ENCODE data around the gene DDX17. TPM values are rescaled to one million over a fixed set of nuclear protein-coding genes. Genes with fewer than 3 reads are reported as not detected.

Gene DDX17
- total and polyA plus RNA-seq, 8 donors, result 164 to 331 (median 206) TPM

- H3K4me3 ChIP-seq, result no peak overlapping the region
- H3K27me3 ChIP-seq, result no peaks in the 10 kb centered on the region
- H3K4me1 ChIP-seq, result no peaks in the 10 kb centered on the region
- no peaks in the 10 kb centered on the region for H3K9me3 ChIP-seq
- intact Hi-C loops (cut with DNase I), result no loop called here
- no peak overlapping the region for H3K27ac ChIP-seq
- H3K36me3 ChIP-seq, result no peaks in the 10 kb centered on the region
- TF ChIP-seq CTCF (IDR thresholded peaks at IDR 0.05), result no peak
- WGBS, 2 donors, result 82 to 86% methylated on average over 15 of the region's 15 CpGs
- no peak for FAIRE-seq
- ATAC-seq, result no peak
- no peak for DNase-seq
Observed at GRCh38 chr22:38436629-38437395, 69.3 kb downstream of the DDX17 start.

- no peak for FAIRE-seq
- Histone ChIP-seq H3K4me1 (no peaks in the 10 kb centered on the region), H3K36me3 (no peaks in the 10 kb centered on the region), H3K4me3 (no peak overlapping the region), H3K27me3 (no peaks in the 10 kb centered on the region), H3K9me3 (no peaks in the 10 kb centered on the region), H3K27ac (no peak overlapping the region)
- no peak for ATAC-seq
- 51 to 62% methylated on average over 4 of the region's 4 CpGs for WGBS, 2 donors
- TF ChIP-seq CTCF (IDR thresholded peaks at IDR 0.05), result no peak
- intact Hi-C loops (cut with DNase I), result no loop called here
- DNase-seq, result no peak
Observed at GRCh38 chr22:38435965-38436364, 70.1 kb downstream of the DDX17 start.

GRCh38 chr22:38435010-38435409, 71.1 kb downstream of the DDX17 start:
- no peak for TF ChIP-seq CTCF (IDR thresholded peaks at IDR 0.05)
- no peak overlapping the region for H3K27ac ChIP-seq
- no peak overlapping the region for H3K4me3 ChIP-seq
- no peaks in the 10 kb centered on the region for H3K27me3 ChIP-seq
- H3K4me1 ChIP-seq, result no peaks in the 10 kb centered on the region
- no peak for ATAC-seq
- WGBS, 2 donors, result 56 to 65% methylated on average over 4 of the region's 4 CpGs
- H3K36me3 ChIP-seq, result no peaks in the 10 kb centered on the region
- no peaks in the 10 kb centered on the region for H3K9me3 ChIP-seq
- intact Hi-C loops (cut with DNase I), result no loop called here
- FAIRE-seq, result no peak
- DNase-seq, result no peak

GRCh38 chr22:38433871-38434270, 72.2 kb downstream of the DDX17 start:
- Histone ChIP-seq H3K4me3 (no peak overlapping the region), H3K36me3 (no peaks in the 10 kb centered on the region), H3K9me3 (no peaks in the 10 kb centered on the region), H3K27me3 (no peaks in the 10 kb centered on the region), H3K27ac (no peak overlapping the region), H3K4me1 (no peaks in the 10 kb centered on the region)
- ATAC-seq (no peak), DNase-seq (no peak), FAIRE-seq (no peak)
- intact Hi-C loops (cut with DNase I), result no loop called here
- TF ChIP-seq CTCF (IDR thresholded peaks at IDR 0.05), result no peak
- WGBS, 2 donors, result 55 to 65% methylated on average over 8 of the region's 8 CpGs

Other genes starting within 250 kb of the DDX17 start
- 10 to 100 TPM; 11.6 to 30.5 (median 18.6) TPM for gene TMEM184B, start 233.3 kb downstream of the DDX17 start, total RNA-seq
- 10 to 100 TPM; 17.0 to 24.4 TPM for gene TMEM184B, start 233.3 kb downstream of the DDX17 start, polyA plus RNA-seq
- gene CSNK1E, start 188.9 kb downstream of the DDX17 start, total RNA-seq, result 10 to 100 TPM; 52.7 to 94.2 (median 57.7) TPM
- 100 to 1,000 TPM in 1 of 2 donors, 10 to 100 TPM in 1; 87.2 to 115 TPM for gene CSNK1E, start 188.9 kb downstream of the DDX17 start, polyA plus RNA-seq
- gene KCNJ4, start 51.1 kb downstream of the DDX17 start, total RNA-seq, result not detected
- not detected for gene KCNJ4, start 51.1 kb downstream of the DDX17 start, polyA plus RNA-seq
- 10 to 100 TPM in 2 of 6 donors, 1 to 10 TPM in 4; 4.7 to 14.6 (median 8.2) TPM for gene KDELR3, start 38.2 kb downstream of the DDX17 start, total RNA-seq
- gene KDELR3, start 38.2 kb downstream of the DDX17 start, polyA plus RNA-seq, result 1 to 10 TPM; 2.9 to 4.9 TPM
- under 1 TPM in 3 of 6 donors, not detected in 3; 0.19 to 0.28 (median 0.26) TPM for gene DMC1, start 63.9 kb upstream of the DDX17 start, total RNA-seq
- gene DMC1, start 63.9 kb upstream of the DDX17 start, polyA plus RNA-seq, result under 1 TPM in 1 of 2 donors, not detected in 1; 0.14 TPM
- 1 to 10 TPM in 2 of 6 donors, under 1 TPM in 4; 0.22 to 2.0 (median 0.59) TPM for gene FAM227A, start 150.1 kb upstream of the DDX17 start, total RNA-seq
- 1 to 10 TPM in 1 of 2 donors, under 1 TPM in 1; 0.77 to 1.4 TPM for gene FAM227A, start 150.1 kb upstream of the DDX17 start, polyA plus RNA-seq
- 10 to 100 TPM; 15.3 to 22.9 (median 17.2) TPM for gene CBY1, start 150.3 kb upstream of the DDX17 start, total RNA-seq
- gene CBY1, start 150.3 kb upstream of the DDX17 start, polyA plus RNA-seq, result 10 to 100 TPM; 36.3 to 37.1 TPM
- 10 to 100 TPM; 21.2 to 35.8 (median 30.9) TPM for gene TOMM22, start 175.6 kb upstream of the DDX17 start, total RNA-seq
- 10 to 100 TPM; 11.6 to 18.6 TPM for gene TOMM22, start 175.6 kb upstream of the DDX17 start, polyA plus RNA-seq
- gene JOSD1, start 194.6 kb upstream of the DDX17 start, total RNA-seq, result 10 to 100 TPM; 16.6 to 32.3 (median 22.2) TPM
- gene JOSD1, start 194.6 kb upstream of the DDX17 start, polyA plus RNA-seq, result 10 to 100 TPM; 10.9 to 16.8 TPM
- gene GTPBP1, start 199.6 kb upstream of the DDX17 start, total RNA-seq, result 10 to 100 TPM; 20.2 to 35.4 (median 28.3) TPM
- 10 to 100 TPM; 14.7 to 36.0 TPM for gene GTPBP1, start 199.6 kb upstream of the DDX17 start, polyA plus RNA-seq
- 10 to 100 TPM; 64.1 to 99.2 (median 84.9) TPM for gene SUN2, start 249.7 kb upstream of the DDX17 start, total RNA-seq
- gene SUN2, start 249.7 kb upstream of the DDX17 start, polyA plus RNA-seq, result 10 to 100 TPM; 44.8 to 60.8 TPM

Measured in pancreas (tissue), 10 donors.